BLaER1 (cell line): ENCODE results near the gene ATP2B1.

Source experiments
- H3K27ac ChIP-seq: shearing (Covaris generic); formaldehyde crosslinking; 2 replicates; pipeline ENCODE4 v1.8.1; 2022
- H3K27me3 ChIP-seq: shearing (Covaris generic); formaldehyde crosslinking; 2 replicates; pipeline ENCODE4 v1.8.1; 2022
- H3K36me3 ChIP-seq: shearing (Covaris generic); formaldehyde crosslinking; 2 replicates; pipeline ENCODE4 v1.8.1; 2022
- H3K4me1 ChIP-seq: shearing (Covaris generic); formaldehyde crosslinking; 2 replicates; pipeline ENCODE4 v1.8.1; 2022
- H3K4me2 ChIP-seq: shearing (Covaris generic); formaldehyde crosslinking; 2 replicates; pipeline ENCODE4 v1.8.1; 2022
- H3K4me3 ChIP-seq: shearing (Covaris generic); formaldehyde crosslinking; 2 replicates; pipeline ENCODE4 v1.8.1; 2022
- H3K9ac ChIP-seq: shearing (Covaris generic); formaldehyde crosslinking; 2 replicates; pipeline ENCODE4 v1.8.1; 2022
- H3K9me3 ChIP-seq: shearing (Covaris generic); formaldehyde crosslinking; 2 replicates; pipeline ENCODE4 v1.8.1; 2022
- H4K20me1 ChIP-seq: shearing (Covaris generic); formaldehyde crosslinking; 2 replicates; pipeline ENCODE4 v1.8.1; 2022
- Cebpa-rat ChIP-seq: shearing (Covaris generic); IDR thresholded peaks from 2 replicates; pipeline ENCODE4 v1.8.1; 2022

ATP2B1 gene

DNA sequence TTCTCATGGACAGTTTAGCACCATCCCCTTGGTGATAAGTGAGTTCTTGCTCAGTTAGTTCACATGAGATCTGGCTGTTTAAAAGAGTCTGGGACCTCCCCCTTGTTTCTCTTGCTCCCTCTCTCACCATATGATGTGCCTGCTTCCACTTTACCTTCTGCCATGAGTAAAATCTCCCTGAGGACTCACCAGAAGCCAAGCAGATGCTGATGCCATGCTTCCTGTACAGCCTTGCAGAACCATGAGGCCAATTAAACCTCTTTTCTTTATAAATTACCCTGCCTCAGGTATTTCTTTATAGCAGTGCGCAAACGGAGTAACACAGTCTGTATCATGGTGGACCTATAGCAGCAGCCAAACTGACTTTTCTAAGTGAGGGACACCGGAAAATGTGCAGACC, 58.8 kb downstream of the ATP2B1 start:
- H3K4me1 ChIP-seq = no peaks in the 10 kb centered on the region
- no peaks in the 10 kb centered on the region for H3K9me3 ChIP-seq
- H3K27ac ChIP-seq = no peak overlapping the region
- no peak overlapping the region for H3K9ac ChIP-seq
- no peak overlapping the region for H3K4me3 ChIP-seq
- TF ChIP-seq Cebpa-rat = no peak
- no peak overlapping the region for H3K4me2 ChIP-seq
- 0 out of 2 replicates have a peak, but pooled peaks cover 7% of the 10 kb centered on the region for H4K20me1 ChIP-seq
- peaks cover 35% of the 10 kb centered on the region for H3K36me3 ChIP-seq
- no peaks in the 10 kb centered on the region for H3K27me3 ChIP-seq

DNA sequence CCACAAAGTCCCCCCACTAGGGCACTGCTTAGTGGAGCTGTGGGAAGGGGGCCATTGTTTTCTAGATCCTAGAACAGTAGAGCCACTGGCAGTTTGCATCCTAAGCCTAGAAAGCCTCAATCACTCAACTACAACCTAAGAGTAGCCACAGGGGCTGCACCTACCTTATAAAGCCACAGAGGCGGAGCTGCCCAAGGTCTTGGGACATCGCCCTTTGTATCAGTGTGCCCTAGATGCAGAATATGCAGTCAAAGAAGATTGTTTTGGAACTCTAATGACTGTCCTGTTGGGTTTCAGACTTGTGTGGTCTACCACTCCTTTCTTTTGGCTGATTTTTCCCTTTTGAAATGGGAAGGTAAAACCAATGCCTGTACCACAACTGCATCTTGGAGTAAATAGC, 59.5 kb downstream of the ATP2B1 start:
- Histone ChIP-seq H3K9me3 (no peaks in the 10 kb centered on the region), H4K20me1 (0 out of 2 replicates have a peak, but pooled peaks cover 7% of the 10 kb centered on the region), H3K36me3 (peaks cover 35% of the 10 kb centered on the region), H3K9ac (no peak overlapping the region), H3K4me3 (no peak overlapping the region), H3K27me3 (no peaks in the 10 kb centered on the region), H3K4me1 (no peaks in the 10 kb centered on the region), H3K27ac (no peak overlapping the region), H3K4me2 (no peak overlapping the region)
- TF ChIP-seq Cebpa-rat = no peak

DNA sequence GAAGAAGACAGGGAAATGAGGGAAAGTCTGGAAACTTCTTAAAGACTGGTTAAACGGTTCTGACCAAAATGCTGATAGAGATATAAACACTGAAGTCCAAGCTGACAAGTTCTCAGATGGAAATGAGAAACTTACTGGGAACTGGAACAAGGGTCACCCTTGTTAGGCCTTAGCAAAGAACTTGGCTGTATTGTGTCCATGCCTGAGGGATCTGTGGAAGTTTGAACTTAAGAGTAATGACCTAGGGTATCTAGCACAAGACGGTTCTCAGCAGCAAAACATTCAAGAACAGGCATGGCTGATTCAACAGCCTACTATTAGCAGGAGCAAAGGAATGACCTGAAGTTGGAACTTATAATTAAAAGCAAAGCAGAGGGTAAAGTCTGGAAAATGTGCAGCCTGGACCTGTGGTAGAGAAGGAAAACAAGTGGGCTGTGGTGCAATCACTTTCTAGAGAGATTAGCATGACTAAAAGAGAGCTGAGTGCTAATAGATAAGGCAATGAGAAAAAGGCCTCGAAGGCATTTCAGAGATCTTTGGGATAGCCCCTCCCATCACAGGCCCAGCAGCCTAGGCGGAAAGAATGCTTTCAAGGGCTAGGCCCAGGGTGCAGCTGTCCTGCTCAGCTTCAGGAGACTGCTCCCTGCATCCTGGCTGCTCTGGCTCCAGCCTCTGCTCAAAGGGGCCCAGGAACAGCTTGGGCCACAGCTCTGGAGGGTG, 60.3 kb downstream of the ATP2B1 start:
- Histone ChIP-seq H3K4me1 (no peaks in the 10 kb centered on the region), H3K4me2 (no peak overlapping the region), H3K27ac (no peak overlapping the region), H4K20me1 (0 out of 2 replicates have a peak, but pooled peaks cover 7% of the 10 kb centered on the region), H3K36me3 (peaks cover 35% of the 10 kb centered on the region), H3K9ac (no peak overlapping the region), H3K9me3 (no peaks in the 10 kb centered on the region), H3K27me3 (no peaks in the 10 kb centered on the region), H3K4me3 (no peak overlapping the region)
- no peak for TF ChIP-seq Cebpa-rat

- Histone ChIP-seq H3K4me2 (no peak overlapping the region), H3K27ac (no peak overlapping the region), H3K9me3 (no peaks in the 10 kb centered on the region), H4K20me1 (0 out of 2 replicates have a peak, but pooled peaks cover 7% of the 10 kb centered on the region), H3K27me3 (no peaks in the 10 kb centered on the region), H3K36me3 (peaks cover 26% of the 10 kb centered on the region), H3K4me1 (no peaks in the 10 kb centered on the region), H3K4me3 (no peak overlapping the region), H3K9ac (no peak overlapping the region)
- no peak for TF ChIP-seq Cebpa-rat
Measured at GRCh38 chr12:89645434-89645833, 63.2 kb downstream of the ATP2B1 start.

DNA sequence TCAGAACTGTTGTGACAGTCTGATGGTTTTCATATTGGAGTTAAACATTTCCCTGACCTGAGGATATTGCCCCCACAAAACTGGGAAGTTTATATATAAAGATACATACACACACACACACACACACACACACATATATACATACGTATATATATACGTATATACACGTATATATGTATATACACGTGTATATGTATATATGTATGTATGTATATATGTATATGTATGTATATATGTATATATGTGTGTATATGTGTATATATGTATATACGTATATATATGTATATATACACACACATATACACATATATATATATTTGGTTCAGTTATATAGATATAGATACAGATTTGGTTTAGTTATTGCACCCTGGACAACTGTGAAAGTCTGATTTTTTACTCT, 65.7 kb downstream of the ATP2B1 start:
- peaks cover 11% of the 10 kb centered on the region for H3K36me3 ChIP-seq
- H3K4me2 ChIP-seq = no peak overlapping the region
- no peaks in the 10 kb centered on the region for H3K4me1 ChIP-seq
- no peak for TF ChIP-seq Cebpa-rat
- no peak overlapping the region for H3K4me3 ChIP-seq
- no peak overlapping the region for H3K9ac ChIP-seq
- no peaks in the 10 kb centered on the region for H4K20me1 ChIP-seq
- H3K9me3 ChIP-seq = no peaks in the 10 kb centered on the region
- no peaks in the 10 kb centered on the region for H3K27me3 ChIP-seq
- no peak overlapping the region for H3K27ac ChIP-seq

GRCh38 chr12:89636776-89637160, 71.9 kb downstream of the ATP2B1 start:
- Histone ChIP-seq H3K4me3 (no peak overlapping the region), H3K9me3 (no peaks in the 10 kb centered on the region), H3K36me3 (peaks cover 5% of the 10 kb centered on the region; the same call in 1 of the 2 replicates), H3K4me2 (no peak overlapping the region), H3K27ac (no peak overlapping the region), H3K27me3 (no peaks in the 10 kb centered on the region), H3K4me1 (no peaks in the 10 kb centered on the region), H4K20me1 (no peaks in the 10 kb centered on the region), H3K9ac (no peak overlapping the region)
- no peak for TF ChIP-seq Cebpa-rat

DNA sequence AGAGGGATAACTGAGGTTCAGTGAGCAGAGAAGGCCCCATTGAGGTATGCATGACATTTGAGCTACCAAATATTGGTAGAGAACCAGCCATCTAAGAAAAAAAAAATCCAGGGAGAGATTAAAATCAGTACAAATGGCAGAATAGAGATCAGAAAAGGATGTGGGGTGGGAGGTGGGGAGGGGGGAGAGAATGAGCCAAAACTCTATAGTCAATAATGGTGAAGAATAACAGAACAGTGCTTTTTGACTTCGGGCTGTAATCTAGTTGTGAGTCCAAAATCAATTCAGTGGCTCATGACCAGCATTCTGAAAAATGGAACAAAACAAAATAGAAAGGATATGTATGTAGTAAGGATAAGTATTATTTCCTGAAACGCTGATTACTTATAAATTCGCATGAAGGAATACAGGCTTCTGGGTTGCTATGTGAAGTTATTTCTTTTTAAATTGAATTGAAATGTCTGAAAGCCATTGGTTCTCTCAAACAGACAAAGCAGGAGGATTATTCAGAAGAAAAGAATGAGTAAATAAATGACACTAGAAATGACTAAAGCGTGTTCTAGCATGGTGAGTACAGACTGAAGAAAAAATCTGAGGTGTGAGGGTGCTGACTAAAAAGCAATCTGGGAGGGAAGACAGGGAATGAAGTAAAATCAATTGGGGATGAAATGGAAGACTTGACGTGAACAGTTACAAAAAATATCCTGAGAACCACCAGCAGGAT, 72.4 kb downstream of the ATP2B1 start:
- no peak overlapping the region for H3K4me2 ChIP-seq
- H3K4me1 ChIP-seq = no peaks in the 10 kb centered on the region
- H3K9ac ChIP-seq = no peak overlapping the region

GRCh38 chr12:89634508-89634907, 74.1 kb downstream of the ATP2B1 start:
- H3K27me3 ChIP-seq = no peaks in the 10 kb centered on the region
- no peak overlapping the region for H3K9ac ChIP-seq
- no peaks in the 10 kb centered on the region for H3K9me3 ChIP-seq
- H3K4me2 ChIP-seq = no peak overlapping the region
- H3K4me1 ChIP-seq = no peaks in the 10 kb centered on the region
- H3K27ac ChIP-seq = no peak overlapping the region
- H3K4me3 ChIP-seq = no peak overlapping the region
- H3K36me3 ChIP-seq = peaks cover 7% of the 10 kb centered on the region; the same call in 1 of the 2 replicates
- TF ChIP-seq Cebpa-rat = no peak
- H4K20me1 ChIP-seq = no peaks in the 10 kb centered on the region

More for the DNA sequence above, 72.4 kb downstream of the ATP2B1 start:
- Histone ChIP-seq H3K36me3 (peaks cover 5% of the 10 kb centered on the region; the same call in 1 of the 2 replicates), H4K20me1 (no peaks in the 10 kb centered on the region), H3K27me3 (no peaks in the 10 kb centered on the region), H3K4me3 (no peak overlapping the region), H3K9me3 (no peaks in the 10 kb centered on the region), H3K27ac (no peak overlapping the region)
- no peak for TF ChIP-seq Cebpa-rat

DNA sequence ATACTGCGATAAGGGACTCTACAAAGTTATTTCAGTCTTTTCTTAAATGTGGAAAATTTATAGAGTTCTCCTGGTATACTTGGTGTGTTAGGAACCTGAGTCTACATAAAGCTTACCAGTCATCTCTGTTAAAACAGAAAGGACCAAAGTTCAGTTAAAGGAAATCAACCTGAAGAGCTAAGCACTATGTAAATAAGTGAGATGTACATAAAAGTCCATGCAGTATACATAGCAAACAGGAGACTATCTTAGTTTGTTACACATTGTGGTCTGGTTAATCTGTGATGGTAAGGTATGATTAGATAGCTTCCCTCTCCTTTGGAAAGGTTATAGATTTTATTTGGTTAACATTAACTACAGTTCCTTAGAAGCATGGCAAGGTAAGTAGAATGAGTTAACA, 75.9 kb downstream of the ATP2B1 start:
- Histone ChIP-seq H3K9me3 (no peaks in the 10 kb centered on the region), H4K20me1 (no peaks in the 10 kb centered on the region), H3K36me3 (peaks cover 24% of the 10 kb centered on the region), H3K9ac (no peak overlapping the region), H3K4me3 (no peak overlapping the region), H3K27me3 (no peaks in the 10 kb centered on the region), H3K4me2 (no peak overlapping the region), H3K4me1 (no peaks in the 10 kb centered on the region), H3K27ac (no peak overlapping the region)
- no peak for TF ChIP-seq Cebpa-rat

DNA sequence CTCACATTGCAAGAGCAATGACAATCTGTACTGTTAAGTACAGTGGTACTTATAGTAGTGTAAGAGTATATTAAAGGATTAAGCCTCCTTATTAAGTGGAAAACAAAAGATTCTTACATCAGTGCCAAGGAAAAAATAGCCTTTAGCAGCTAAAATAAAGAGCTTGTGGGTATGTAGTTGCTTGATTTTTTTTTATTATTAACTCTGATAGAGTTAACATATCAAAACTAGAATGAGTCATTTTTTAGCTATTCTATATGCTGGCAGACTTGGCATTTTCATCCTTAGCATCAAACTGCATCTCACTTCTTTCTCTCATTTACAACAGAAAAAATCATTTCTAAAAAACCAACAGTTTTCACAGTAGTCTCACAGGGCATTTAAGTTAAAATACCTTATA, 86.5 kb downstream of the ATP2B1 start:
- Histone ChIP-seq H3K4me1 (no peaks in the 10 kb centered on the region), H3K9ac (no peak overlapping the region), H3K27me3 (no peaks in the 10 kb centered on the region), H3K9me3 (no peaks in the 10 kb centered on the region), H3K36me3 (peaks cover 17% of the 10 kb centered on the region), H3K4me2 (no peak overlapping the region), H3K27ac (no peak overlapping the region), H3K4me3 (no peak overlapping the region), H4K20me1 (no peaks in the 10 kb centered on the region)
- TF ChIP-seq Cebpa-rat = no peak
